B cell (primary cell): ENCODE measurements around the gene ALDH1A1. TPM values are rescaled to one million over a fixed set of nuclear protein-coding genes. Genes with fewer than 3 reads are reported as not detected.

Source experiments
- ATAC-seq: fragments of 200-7000 bp; cut with Tn5 transposase; one replicate; pipeline ENCODE4 v1.10.0; 2021; ENCODE audit warnings: low read depth, mild to moderate bottlenecking, moderate number of reproducible peaks, moderate library complexity
- CTCF ChIA-PET: fragments of 350-600 bp; sonication (Branson Sonifier 250); formaldehyde crosslinking; loops from one replicate; lab custom pipeline; 2021; ENCODE audit warnings: antibody characterized with exemption, inconsistent platforms; lab: Charles Lee
- POLR2A ChIA-PET: fragments of 350-600 bp; sonication (Branson Sonifier 250); formaldehyde crosslinking; loops from one replicate; lab custom pipeline; 2021; ENCODE audit warnings: antibody characterized with exemption; lab: Charles Lee
- DNase-seq: peaks from one replicate; pipeline ENCODE4 v3.0.0; 2013
- H2AFZ ChIP-seq: 2 replicates; pipeline ENCODE4 v1.6.1; 2012; ENCODE audit warnings: mild to moderate bottlenecking, low read depth, low read length; ENCODE audit not compliant: insufficient read depth, poor library complexity, severe bottlenecking
- H3K27ac ChIP-seq, 2 donors: 1 replicate in 1 of 2; 2 replicates in 1 of 2; pipeline ENCODE4 v1.5.1; 2012 to 2013; ENCODE audit warnings: low read length in 2 of 2, mild to moderate bottlenecking in 2 of 2, moderate library complexity in 1 of 2
- H3K27me3 ChIP-seq, 4 experiments: fragments of 200-600 bp in 1 of 4; sonication (generic) in 1 of 4; replicated peaks in 1 of 4; 1 replicate in 2 of 4; 2 replicates in 2 of 4; pipeline versions ENCODE4 v1.6.1 to v1.7.0; 2013 to 2016; ENCODE audit warnings: low read length in 3 of 4, mild to moderate bottlenecking in 2 of 4, mixed read lengths in 1 of 4, moderate library complexity in 1 of 4; ENCODE audit not compliant: insufficient read depth in 4 of 4, control insufficient read depth in 3 of 4; ENCODE audit errors: control extremely low read depth in 1 of 4
- H3K36me3 ChIP-seq, 2 experiments: replicated peaks in 1 of 2; 1 replicate in 1 of 2; 2 replicates in 1 of 2; pipeline versions ENCODE4 v1.6.1 to v1.7.1; 2013; ENCODE audit warnings: low read length in 1 of 2; ENCODE audit not compliant: insufficient read depth in 2 of 2, control insufficient read depth in 1 of 2; ENCODE audit errors: control extremely low read depth in 1 of 2, extremely low read depth in 1 of 2
- H3K4me1 ChIP-seq, 2 donors: fragments of 200-600 bp in 1 of 2; sonication (generic) in 1 of 2; 1 replicate in 1 of 2; 2 replicates in 1 of 2; pipeline versions ENCODE4 v1.5.1 to v1.6.1; 2013 to 2017; ENCODE audit warnings: low read length in 2 of 2; ENCODE audit not compliant: control insufficient read depth in 2 of 2, insufficient read depth in 2 of 2
- H3K4me2 ChIP-seq: replicated peaks from 2 replicates; pipeline ENCODE3; 2012; ENCODE audit warnings: mild to moderate bottlenecking, low read depth, low read length; ENCODE audit not compliant: poor library complexity, severe bottlenecking
- H3K4me3 ChIP-seq, 5 experiments: fragments of 200-600 bp in 1 of 5; sonication (generic) in 1 of 5; 1 replicate in 3 of 5; 2 replicates in 2 of 5; pipeline versions ENCODE4 v1.5.1 to v1.7.0; 2011 to 2016; ENCODE audit warnings: low read length in 4 of 5, mild to moderate bottlenecking in 4 of 5, low read depth in 2 of 5, control low read depth in 1 of 5, moderate library complexity in 1 of 5; ENCODE audit not compliant: insufficient read depth in 1 of 5; ENCODE audit errors: control extremely low read depth in 1 of 5, extremely low read depth in 1 of 5
- H3K79me2 ChIP-seq: fragments of 200-600 bp; sonication (generic); one replicate; pipeline ENCODE4 v1.6.0; 2016; ENCODE audit warnings: low read length; ENCODE audit not compliant: control insufficient read depth, insufficient read depth
- H3K9ac ChIP-seq: fragments of 200-600 bp; sonication (generic); 2 replicates; pipeline ENCODE4 v1.6.1; 2017; ENCODE audit warnings: mild to moderate bottlenecking, low read length, moderate library complexity
- H3K9me3 ChIP-seq, 3 donors: one replicate each; pipeline versions ENCODE4 v1.6.1 to v1.7.1; 2013; ENCODE audit warnings: low read length in 2 of 3; ENCODE audit not compliant: control insufficient read depth in 2 of 3, insufficient read depth in 1 of 3; ENCODE audit errors: control extremely low read depth in 1 of 3
- H4K20me1 ChIP-seq: 2 replicates; pipeline ENCODE4 v1.6.0; 2012; ENCODE audit warnings: mild to moderate bottlenecking, low read length; ENCODE audit not compliant: insufficient read depth, control insufficient read depth, poor library complexity, severe bottlenecking
- H3K27ac Mint-ChIP-seq: one replicate; pipeline ENCODE4 v1.8.0; 2021; ENCODE audit warnings: mixed read lengths
- H3K27me3 Mint-ChIP-seq: one replicate; pipeline ENCODE4 v1.8.0; 2021; ENCODE audit warnings: mixed read lengths
- H3K4me1 Mint-ChIP-seq: one replicate; pipeline ENCODE4 v1.8.0; 2021; ENCODE audit warnings: mixed read lengths
- H3K4me3 Mint-ChIP-seq: one replicate; pipeline ENCODE4 v1.8.0; 2021; ENCODE audit warnings: mixed read lengths
- H3K9me3 Mint-ChIP-seq: one replicate; pipeline ENCODE4 v1.8.0; 2022; ENCODE audit warnings: mixed read lengths; ENCODE audit not compliant: insufficient read depth
- EZH2 ChIP-seq: IDR thresholded peaks from 2 replicates; pipeline ENCODE4 v1.6.1; 2012; ENCODE audit warnings: borderline replicate concordance, low read depth, mild to moderate bottlenecking, moderate library complexity, low read length; ENCODE audit not compliant: insufficient read depth, poor library complexity, severe bottlenecking
- WGBS: methylation state at CpG from one replicate; pipeline ENCODE4 v1.1.5; 2013; ENCODE audit warnings: missing lambda C conversion rate; ENCODE audit not compliant: insufficient coverage; 5-methylcytosine and 5-hydroxymethylcytosine counted together
- intact Hi-C: fragments of 100-400 bp; cut with micrococcal nuclease; formaldehyde crosslinking; loops from one replicate; pipeline ENCODE4 v1.10.0; 2022
- polyA plus RNA-seq: library from polyadenylated mRNA; depleted of rRNA; stranded (reverse); fragments of >200 nt; gene quantifications from 2 replicates; pipeline ENCODE4 v1.2.3, GENCODE V29; 2012
- total RNA-seq, 2 donors: library from RNA; stranded (reverse); fragments of 120-200 nt in 1 of 2; gene quantifications; 1 replicate in 1 of 2; 2 replicates in 1 of 2; pipeline versions ENCODE4 v1.2.3 to v1.2.4, GENCODE V29; 2013 to 2022
- TF ChIP-seq, protein P1 (sequence below): fragments of 200-600 bp; IDR thresholded peaks from one replicate; pipeline ENCODE4 v1.8.0; 2022; ENCODE audit warnings: antibody characterized with exemption, mild to moderate bottlenecking

ALDH1A1 gene
- total and polyA plus RNA-seq, 2 donors (not counting 1 experiment from before 2014, with no cell fraction given): 0.43 TPM; not detected in 1

DNA sequence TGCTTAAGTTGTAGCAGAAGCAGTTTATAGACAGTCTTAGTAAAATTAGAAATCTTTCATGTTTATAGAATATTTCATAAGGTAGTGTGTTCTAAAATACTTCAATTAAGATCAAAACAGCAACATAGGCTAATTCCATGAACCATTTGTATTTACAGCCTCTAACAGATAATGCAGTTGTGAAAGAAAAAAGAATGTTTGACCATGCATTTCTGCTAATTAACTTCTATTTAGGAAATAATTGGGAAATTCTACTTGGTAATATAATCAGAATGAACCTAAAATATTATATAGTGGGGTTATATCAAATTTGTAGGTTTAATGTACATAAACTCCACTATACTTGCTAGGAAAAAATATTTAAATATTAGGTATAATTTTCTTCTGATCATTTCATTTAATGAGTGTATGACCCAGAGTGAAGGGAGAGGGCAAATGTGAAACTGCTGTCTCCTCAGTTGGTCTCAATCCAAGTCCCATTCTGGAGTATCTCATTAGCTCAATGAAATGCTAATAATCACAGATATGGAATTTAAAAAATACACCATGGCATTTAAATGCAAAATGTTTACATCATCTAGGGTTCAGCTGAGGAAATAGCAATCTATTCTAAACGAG, 34.9 kb downstream of the ALDH1A1 start:
- Mint-ChIP-seq H3K9me3 (no peaks in the 10 kb centered on the region), H3K27ac (no peak overlapping the region), H3K27me3 (no peaks in the 10 kb centered on the region), H3K4me1 (no peaks in the 10 kb centered on the region), H3K4me3 (no peak overlapping the region)
- no peak for ATAC-seq
- WGBS: no CpG with 5 or more reads among the region's 1 CpG
- Histone ChIP-seq H3K4me1 (no peaks in the 10 kb centered on the region), H4K20me1 (no peaks in the 10 kb centered on the region), H3K27me3 (no peaks in the 10 kb centered on the region), H2AFZ (no peak overlapping the region), H3K27ac (no peak overlapping the region), H3K4me3 (no peak overlapping the region), H3K9me3 (no peaks in the 10 kb centered on the region), H3K79me2 (no peaks in the 10 kb centered on the region), H3K36me3 (no peaks in the 10 kb centered on the region), H3K9ac (no peak overlapping the region), H3K4me2 (no peak overlapping the region)
- no peak for TF ChIP-seq EZH2
- TF ChIP-seq, protein P1, sequence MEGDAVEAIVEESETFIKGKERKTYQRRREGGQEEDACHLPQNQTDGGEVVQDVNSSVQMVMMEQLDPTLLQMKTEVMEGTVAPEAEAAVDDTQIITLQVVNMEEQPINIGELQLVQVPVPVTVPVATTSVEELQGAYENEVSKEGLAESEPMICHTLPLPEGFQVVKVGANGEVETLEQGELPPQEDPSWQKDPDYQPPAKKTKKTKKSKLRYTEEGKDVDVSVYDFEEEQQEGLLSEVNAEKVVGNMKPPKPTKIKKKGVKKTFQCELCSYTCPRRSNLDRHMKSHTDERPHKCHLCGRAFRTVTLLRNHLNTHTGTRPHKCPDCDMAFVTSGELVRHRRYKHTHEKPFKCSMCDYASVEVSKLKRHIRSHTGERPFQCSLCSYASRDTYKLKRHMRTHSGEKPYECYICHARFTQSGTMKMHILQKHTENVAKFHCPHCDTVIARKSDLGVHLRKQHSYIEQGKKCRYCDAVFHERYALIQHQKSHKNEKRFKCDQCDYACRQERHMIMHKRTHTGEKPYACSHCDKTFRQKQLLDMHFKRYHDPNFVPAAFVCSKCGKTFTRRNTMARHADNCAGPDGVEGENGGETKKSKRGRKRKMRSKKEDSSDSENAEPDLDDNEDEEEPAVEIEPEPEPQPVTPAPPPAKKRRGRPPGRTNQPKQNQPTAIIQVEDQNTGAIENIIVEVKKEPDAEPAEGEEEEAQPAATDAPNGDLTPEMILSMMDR: no peak
- DNase-seq: no peak
- intact Hi-C loops: no loop called here
- ChIA-PET POLR2A (no interaction called here), CTCF (no interaction called here)

DNA sequence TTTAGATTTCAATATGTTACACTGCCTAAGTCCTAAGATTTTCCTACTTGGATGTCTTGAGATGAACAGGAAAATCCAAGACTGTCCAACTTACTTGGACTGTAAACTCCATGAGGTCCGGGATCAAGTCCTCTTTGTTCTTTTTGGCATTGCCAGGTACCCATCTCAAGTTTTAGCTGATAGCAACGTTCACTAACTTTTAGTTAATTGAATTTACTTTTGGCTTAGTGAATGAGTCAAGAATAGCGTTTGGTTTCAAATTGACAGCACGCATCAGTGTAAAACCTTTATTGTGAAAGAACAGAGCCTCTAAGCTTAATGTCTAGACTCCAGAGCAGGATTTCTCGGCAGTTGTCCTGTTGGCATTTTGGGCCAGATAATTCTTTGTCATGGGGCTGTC, 37.2 kb downstream of the ALDH1A1 start:
- CTCF ChIA-PET: no interaction called here
- Mint-ChIP-seq H3K27ac (no peak overlapping the region), H3K4me3 (no peak overlapping the region), H3K27me3 (no peaks in the 10 kb centered on the region), H3K4me1 (no peaks in the 10 kb centered on the region), H3K9me3 (no peaks in the 10 kb centered on the region)
- Histone ChIP-seq H2AFZ (no peak overlapping the region), H3K4me1 (no peaks in the 10 kb centered on the region), H3K27ac (no peak overlapping the region), H4K20me1 (no peaks in the 10 kb centered on the region), H3K4me2 (no peak overlapping the region), H3K4me3 (no peak overlapping the region), H3K36me3 (no peaks in the 10 kb centered on the region), H3K9me3 (no peaks in the 10 kb centered on the region), H3K9ac (no peak overlapping the region), H3K27me3 (no peaks in the 10 kb centered on the region), H3K79me2 (no peaks in the 10 kb centered on the region)
- 89% methylated on average over 5 of the region's 5 CpGs for WGBS
- TF ChIP-seq EZH2: no peak
- intact Hi-C loops: no loop called here
- no peak for DNase-seq
- POLR2A ChIA-PET: no interaction called here
- ATAC-seq: no peak
